K562 (cell line): ENCODE data around the gene POPDC2. TPM values are rescaled to one million over a fixed set of nuclear protein-coding genes. Genes with fewer than 3 reads are reported as not detected.

Experiments
- HNRNPUL1 ChIP-seq: fragments of 200-400 bp; formaldehyde crosslinking; IDR thresholded peaks from 2 replicates; pipeline ENCODE4 v1.6.1; 2017; ENCODE audit warnings: low read length
- HOXB6 ChIP-seq: fragments of 250-450 bp; sonication (Bioruptor Pico); IDR thresholded peaks from 2 replicates; pipeline ENCODE4 v1.5.1; 2022; ENCODE audit warnings: mild to moderate bottlenecking, borderline replicate concordance
- ZNF699 ChIP-seq: fragments of 250-450 bp; sonication (Bioruptor Pico); IDR thresholded peaks from 2 replicates; pipeline ENCODE4 v1.8.0; 2021; ENCODE audit warnings: mild to moderate bottlenecking, moderate library complexity; ENCODE audit not compliant: insufficient replicate concordance
- polyA plus RNA-seq, 8 experiments: library from polyadenylated mRNA; depleted of rRNA in 4 of 8; stranded (reverse) in 5 of 8; unstranded in 3 of 8; fragments of >200 nt; fragmentation: Nextera tagmentation in 2 of 8; fragmentation: Illumina TruSeq in 1 of 8; extraction: Ambion mirVana in 2 of 8; extraction: Trizol in 1 of 8; gene quantifications; 2 replicates each; pipeline versions ENCODE4 v1.2.1 to v1.2.3, GENCODE V29; 2011 to 2014; ENCODE audit warnings: inconsistent platforms in 1 of 8, missing spikeins in 1 of 8
- total RNA-seq, 7 experiments: library from RNA; depleted of rRNA in 6 of 7; stranded (reverse); fragments of >200 nt in 6 of 7; fragmentation: Illumina TruSeq in 2 of 7; extraction: Trizol in 2 of 7; gene quantifications; 2 replicates each; pipeline versions ENCODE4 v1.2.1 to v1.2.3, GENCODE V29; 2011 to 2021; ENCODE audit warnings: low replicate concordance in 1 of 7
- TF ChIP-seq, protein P1 (sequence below), 2 experiments: fragments of 450-650 bp; formaldehyde crosslinking in 1 of 2; IDR thresholded peaks; 2 replicates each; pipeline versions ENCODE4 v1.4.0 to v1.6.1; 2014 to 2020; ENCODE audit warnings: mild to moderate bottlenecking in 2 of 2, borderline replicate concordance in 1 of 2, low read depth in 1 of 2
- TF ChIP-seq, protein P2 (sequence below), 2 experiments: fragments of 450-650 bp in 1 of 2; sonication (generic) in 1 of 2; formaldehyde crosslinking in 1 of 2; IDR thresholded peaks; 2 replicates each; pipeline versions ENCODE4 v1.7.1 to v1.9.0; 2016 to 2022; ENCODE audit warnings: inconsistent platforms in 1 of 2, mild to moderate bottlenecking in 1 of 2, missing genetic modification reagents in 1 of 2
- TF ChIP-seq, protein P3 (sequence below): sonication (generic); formaldehyde crosslinking; IDR thresholded peaks from 2 replicates; pipeline ENCODE4 v1.8.0; 2022; ENCODE audit warnings: mild to moderate bottlenecking, missing genetic modification reagents

POPDC2 gene
- total and polyA plus RNA-seq, 9 of the 15 experiments (the other 6 are each of a cell fraction or from before 2014, with no cell fraction given), result 0.08 to 0.32 (median 0.13) TPM; not detected in 4

DNA sequence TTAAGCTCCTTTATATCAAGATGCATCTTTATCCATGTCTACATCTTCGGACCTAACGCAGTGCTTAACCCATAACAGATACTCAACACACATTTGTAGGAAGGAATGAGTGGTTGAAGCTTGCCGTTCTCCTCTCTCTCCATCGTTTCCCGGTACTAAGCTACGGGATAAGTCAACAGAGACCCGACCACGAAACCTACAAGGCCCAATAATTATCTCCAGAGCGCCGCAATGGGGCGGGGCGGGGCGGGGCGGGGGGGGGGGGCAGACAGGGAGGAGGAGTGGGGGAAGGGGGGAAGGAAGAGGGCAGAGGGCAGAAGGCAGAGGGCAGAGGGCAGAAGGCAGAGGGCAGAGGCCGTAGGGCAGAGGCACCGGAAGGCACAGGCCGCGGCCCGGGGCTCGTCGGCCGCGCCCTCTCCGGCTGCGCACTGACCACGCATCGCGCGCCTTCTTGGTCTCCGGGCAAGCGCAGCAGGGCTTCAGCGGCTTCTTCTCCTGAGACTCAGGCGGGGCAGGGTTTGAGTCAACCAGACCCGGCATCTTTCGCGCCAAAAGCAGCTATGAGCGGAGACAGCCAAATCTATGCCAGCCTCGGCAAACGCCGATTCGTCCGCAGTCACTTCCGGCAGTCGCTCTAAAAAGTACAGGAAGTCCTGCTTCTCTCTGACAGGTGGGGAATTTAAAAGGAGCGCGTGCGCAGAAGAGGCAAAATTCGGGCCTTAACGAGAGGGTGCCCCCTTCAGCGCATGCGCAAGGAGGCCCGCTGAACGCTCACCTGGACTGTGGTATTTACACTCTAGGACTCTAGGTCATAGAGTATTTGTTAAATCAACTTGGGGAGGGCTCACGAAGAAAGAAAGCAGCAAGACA is 16.6 kb upstream of the POPDC2 start, which contains the start of gene COX17 (continued):
- TF ChIP-seq, protein P1, sequence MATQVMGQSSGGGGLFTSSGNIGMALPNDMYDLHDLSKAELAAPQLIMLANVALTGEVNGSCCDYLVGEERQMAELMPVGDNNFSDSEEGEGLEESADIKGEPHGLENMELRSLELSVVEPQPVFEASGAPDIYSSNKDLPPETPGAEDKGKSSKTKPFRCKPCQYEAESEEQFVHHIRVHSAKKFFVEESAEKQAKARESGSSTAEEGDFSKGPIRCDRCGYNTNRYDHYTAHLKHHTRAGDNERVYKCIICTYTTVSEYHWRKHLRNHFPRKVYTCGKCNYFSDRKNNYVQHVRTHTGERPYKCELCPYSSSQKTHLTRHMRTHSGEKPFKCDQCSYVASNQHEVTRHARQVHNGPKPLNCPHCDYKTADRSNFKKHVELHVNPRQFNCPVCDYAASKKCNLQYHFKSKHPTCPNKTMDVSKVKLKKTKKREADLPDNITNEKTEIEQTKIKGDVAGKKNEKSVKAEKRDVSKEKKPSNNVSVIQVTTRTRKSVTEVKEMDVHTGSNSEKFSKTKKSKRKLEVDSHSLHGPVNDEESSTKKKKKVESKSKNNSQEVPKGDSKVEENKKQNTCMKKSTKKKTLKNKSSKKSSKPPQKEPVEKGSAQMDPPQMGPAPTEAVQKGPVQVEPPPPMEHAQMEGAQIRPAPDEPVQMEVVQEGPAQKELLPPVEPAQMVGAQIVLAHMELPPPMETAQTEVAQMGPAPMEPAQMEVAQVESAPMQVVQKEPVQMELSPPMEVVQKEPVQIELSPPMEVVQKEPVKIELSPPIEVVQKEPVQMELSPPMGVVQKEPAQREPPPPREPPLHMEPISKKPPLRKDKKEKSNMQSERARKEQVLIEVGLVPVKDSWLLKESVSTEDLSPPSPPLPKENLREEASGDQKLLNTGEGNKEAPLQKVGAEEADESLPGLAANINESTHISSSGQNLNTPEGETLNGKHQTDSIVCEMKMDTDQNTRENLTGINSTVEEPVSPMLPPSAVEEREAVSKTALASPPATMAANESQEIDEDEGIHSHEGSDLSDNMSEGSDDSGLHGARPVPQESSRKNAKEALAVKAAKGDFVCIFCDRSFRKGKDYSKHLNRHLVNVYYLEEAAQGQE (IDR thresholded peaks at IDR 0.05; ENCODE audit: borderline replicate concordance), result no peak
- TF ChIP-seq, protein P1 (CRISPR knock-in tag; IDR thresholded peaks at IDR 0.05; ENCODE audit: low read depth), result peak; percentile 42; the same call in 1 of the 2 replicates
- TF ChIP-seq HNRNPUL1 (no peak), HOXB6 (CRISPR knock-in tag) (no peak), ZNF699 (CRISPR knock-in tag) (no peak)
- TF ChIP-seq, protein P2, sequence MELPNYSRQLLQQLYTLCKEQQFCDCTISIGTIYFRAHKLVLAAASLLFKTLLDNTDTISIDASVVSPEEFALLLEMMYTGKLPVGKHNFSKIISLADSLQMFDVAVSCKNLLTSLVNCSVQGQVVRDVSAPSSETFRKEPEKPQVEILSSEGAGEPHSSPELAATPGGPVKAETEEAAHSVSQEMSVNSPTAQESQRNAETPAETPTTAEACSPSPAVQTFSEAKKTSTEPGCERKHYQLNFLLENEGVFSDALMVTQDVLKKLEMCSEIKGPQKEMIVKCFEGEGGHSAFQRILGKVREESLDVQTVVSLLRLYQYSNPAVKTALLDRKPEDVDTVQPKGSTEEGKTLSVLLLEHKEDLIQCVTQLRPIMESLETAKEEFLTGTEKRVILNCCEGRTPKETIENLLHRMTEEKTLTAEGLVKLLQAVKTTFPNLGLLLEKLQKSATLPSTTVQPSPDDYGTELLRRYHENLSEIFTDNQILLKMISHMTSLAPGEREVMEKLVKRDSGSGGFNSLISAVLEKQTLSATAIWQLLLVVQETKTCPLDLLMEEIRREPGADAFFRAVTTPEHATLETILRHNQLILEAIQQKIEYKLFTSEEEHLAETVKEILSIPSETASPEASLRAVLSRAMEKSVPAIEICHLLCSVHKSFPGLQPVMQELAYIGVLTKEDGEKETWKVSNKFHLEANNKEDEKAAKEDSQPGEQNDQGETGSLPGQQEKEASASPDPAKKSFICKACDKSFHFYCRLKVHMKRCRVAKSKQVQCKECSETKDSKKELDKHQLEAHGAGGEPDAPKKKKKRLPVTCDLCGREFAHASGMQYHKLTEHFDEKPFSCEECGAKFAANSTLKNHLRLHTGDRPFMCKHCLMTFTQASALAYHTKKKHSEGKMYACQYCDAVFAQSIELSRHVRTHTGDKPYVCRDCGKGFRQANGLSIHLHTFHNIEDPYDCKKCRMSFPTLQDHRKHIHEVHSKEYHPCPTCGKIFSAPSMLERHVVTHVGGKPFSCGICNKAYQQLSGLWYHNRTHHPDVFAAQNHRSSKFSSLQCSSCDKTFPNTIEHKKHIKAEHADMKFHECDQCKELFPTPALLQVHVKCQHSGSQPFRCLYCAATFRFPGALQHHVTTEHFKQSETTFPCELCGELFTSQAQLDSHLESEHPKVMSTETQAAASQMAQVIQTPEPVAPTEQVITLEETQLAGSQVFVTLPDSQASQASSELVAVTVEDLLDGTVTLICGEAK (IDR thresholded peaks at IDR 0.05), result peak; percentile 89
- TF ChIP-seq, protein P2 (CRISPR knock-in tag; IDR thresholded peaks at IDR 0.05), result no peak
- TF ChIP-seq, protein P3, sequence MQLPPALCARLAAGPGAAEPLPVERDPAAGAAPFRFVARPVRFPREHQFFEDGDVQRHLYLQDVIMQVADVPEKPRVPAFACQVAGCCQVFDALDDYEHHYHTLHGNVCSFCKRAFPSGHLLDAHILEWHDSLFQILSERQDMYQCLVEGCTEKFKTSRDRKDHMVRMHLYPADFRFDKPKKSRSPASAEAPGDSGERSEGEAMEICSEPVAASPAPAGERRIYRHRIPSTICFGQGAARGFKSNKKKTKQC (CRISPR knock-in tag), result no peak; the same call in 1 of the 2 replicates
